ENCODE data around the gene SPG11.
"Not testable (repeated sequence)": the region's sequence is repeated elsewhere in the genome, so short reads cannot be mapped to it uniquely, and the experiment has no call there.

The SPG11 gene

GRCh38 chr15:44532689-44533088 lies 130.8 kb downstream of the SPG11 start:
- 0 out of 2 replicates have a peak, but pooled peaks have one; percentile 16 for TF ChIP-seq CTCF (conservative IDR thresholded peaks at IDR 0.05; ENCODE audit: low read length)
- DNase-seq (ENCODE audit: low read depth): no peak
- no peak overlapping the region for H3K4me3 ChIP-seq (ENCODE audit: low read length)

- not testable (repeated sequence) for DNase-seq (ENCODE audit: low read depth)
Measured at GRCh38 chr15:44532275-44532674, 131.2 kb downstream of the SPG11 start.

GRCh38 chr15:44530653-44531052 lies 132.8 kb downstream of the SPG11 start:
- no peak for DNase-seq (ENCODE audit: low read depth)

More at GRCh38 chr15:44532275-44532674, 131.2 kb downstream of the SPG11 start:
- not testable (repeated sequence) for H3K4me3 ChIP-seq (ENCODE audit: low read length)

GRCh38 chr15:44529864-44530604 lies 133.4 kb downstream of the SPG11 start:
- no peak for DNase-seq (ENCODE audit: low read depth)

More at GRCh38 chr15:44530653-44531052, 132.8 kb downstream of the SPG11 start:
- no peak for TF ChIP-seq CTCF (conservative IDR thresholded peaks at IDR 0.05; ENCODE audit: low read length)
- no peak overlapping the region for H3K4me3 ChIP-seq (ENCODE audit: low read length)

GRCh38 chr15:44527241-44527640 lies 136.2 kb downstream of the SPG11 start:
- DNase-seq (ENCODE audit: low read depth): no peak
- TF ChIP-seq CTCF (conservative IDR thresholded peaks at IDR 0.05; ENCODE audit: low read length): no peak
- no peak overlapping the region for H3K4me3 ChIP-seq (ENCODE audit: low read length)

More at GRCh38 chr15:44529864-44530604, 133.4 kb downstream of the SPG11 start:
- TF ChIP-seq CTCF (conservative IDR thresholded peaks at IDR 0.05; ENCODE audit: low read length): no peak
- H3K4me3 ChIP-seq (ENCODE audit: low read length): no peak overlapping the region

- TF ChIP-seq CTCF (conservative IDR thresholded peaks at IDR 0.05; ENCODE audit: low read length): no peak
- DNase-seq (ENCODE audit: low read depth): no peak
- no peak overlapping the region for H3K4me3 ChIP-seq (ENCODE audit: low read length)
Measured at GRCh38 chr15:44525018-44525417, 138.4 kb downstream of the SPG11 start.

- H3K4me3 ChIP-seq (ENCODE audit: low read length): no peak overlapping the region
- TF ChIP-seq CTCF (conservative IDR thresholded peaks at IDR 0.05; ENCODE audit: low read length): no peak
Measured at GRCh38 chr15:44519537-44519936, 143.9 kb downstream of the SPG11 start.

More at GRCh38 chr15:44519537-44519936, 143.9 kb downstream of the SPG11 start:
- DNase-seq (ENCODE audit: low read depth): no peak
